Measurements from ENCODE around the gene TPD52L2. TPM values are rescaled to one million over a fixed set of nuclear protein-coding genes. Genes with fewer than 3 reads are reported as not detected.
"Not testable (repeated sequence)": the region's sequence is repeated elsewhere in the genome, so short reads cannot be mapped to it uniquely, and the experiment has no call there.

The TPD52L2 gene
- polyA plus RNA-seq, 3 donors: 85.7 to 102 (median 94.7) TPM

GRCh38 chr20:63876489-63877036 lies 11.5 kb downstream of the TPD52L2 start:
- no peak for DNase-seq

DNA sequence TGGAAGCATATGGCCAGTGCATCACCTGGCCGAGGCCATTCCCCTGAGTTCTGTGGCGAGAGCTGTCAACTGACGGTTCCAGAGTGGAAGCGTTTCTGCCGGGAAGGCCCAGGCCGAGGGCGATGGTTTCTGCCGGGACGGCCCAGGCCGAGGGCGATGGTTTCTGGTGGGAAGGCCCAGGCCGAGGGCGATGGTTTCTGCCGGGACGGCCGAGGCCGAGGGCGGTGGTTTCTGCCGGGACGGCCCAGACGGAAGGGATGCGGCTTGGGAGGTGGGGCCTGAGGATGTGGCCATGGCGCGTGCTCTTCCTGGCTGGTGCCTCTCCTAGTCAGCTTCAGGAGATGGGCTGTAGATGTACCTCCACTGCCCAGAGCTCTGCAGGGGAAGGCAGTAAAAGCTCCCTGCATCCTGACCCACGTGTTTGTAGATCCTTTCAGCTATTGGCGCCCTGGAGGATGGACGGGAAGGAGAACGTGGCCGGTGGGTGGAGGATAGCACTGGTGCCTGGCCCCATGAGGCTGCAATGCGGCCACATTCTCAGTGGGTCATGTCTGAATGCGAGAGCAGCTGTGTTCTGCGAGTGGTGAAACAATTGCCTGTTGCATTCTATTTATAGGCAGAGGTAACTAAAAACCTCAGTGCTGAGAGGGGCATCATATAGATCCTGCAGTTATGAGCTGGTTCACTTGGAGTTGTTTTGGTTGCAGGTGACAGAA lies 12.8 kb downstream of the TPD52L2 start:
- no peak for DNase-seq

DNA sequence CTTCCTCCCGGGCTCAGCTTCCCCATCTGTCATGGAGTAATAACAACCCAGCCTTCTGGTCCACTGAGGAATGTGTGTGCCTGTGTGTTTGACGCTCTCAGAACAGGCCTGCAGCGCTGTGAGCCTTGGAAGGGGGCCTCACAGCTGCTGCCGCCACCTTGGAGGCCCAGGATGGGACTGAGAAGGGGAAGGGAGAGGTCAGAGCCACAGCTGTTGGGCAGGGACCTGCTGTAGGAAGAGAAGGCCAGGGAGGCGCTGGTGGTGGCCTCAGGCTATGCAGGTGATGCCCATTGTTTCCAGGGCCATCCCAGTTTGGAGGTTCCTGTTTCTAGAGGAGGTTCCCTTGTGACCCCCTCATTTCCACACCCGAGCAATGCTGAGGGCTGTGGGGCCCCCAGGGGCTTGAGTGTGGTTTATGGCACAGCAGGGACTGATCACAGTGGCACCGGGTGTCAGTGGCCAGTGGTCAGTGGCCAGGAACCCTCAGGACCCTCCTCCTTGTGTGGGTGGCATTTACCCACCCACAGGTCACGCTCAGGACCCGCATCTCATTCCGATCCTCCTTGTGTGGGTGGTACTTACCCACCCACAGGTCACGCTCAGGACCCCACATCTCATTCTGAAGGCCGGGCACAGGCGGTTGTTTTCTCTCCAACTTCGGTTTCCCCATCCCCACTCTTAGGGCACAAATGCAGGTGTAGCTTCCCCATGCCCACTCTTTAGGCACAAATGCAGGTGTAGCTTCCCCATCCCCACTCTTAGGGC lies 14.0 kb downstream of the TPD52L2 start:
- DNase-seq: no peak

DNA sequence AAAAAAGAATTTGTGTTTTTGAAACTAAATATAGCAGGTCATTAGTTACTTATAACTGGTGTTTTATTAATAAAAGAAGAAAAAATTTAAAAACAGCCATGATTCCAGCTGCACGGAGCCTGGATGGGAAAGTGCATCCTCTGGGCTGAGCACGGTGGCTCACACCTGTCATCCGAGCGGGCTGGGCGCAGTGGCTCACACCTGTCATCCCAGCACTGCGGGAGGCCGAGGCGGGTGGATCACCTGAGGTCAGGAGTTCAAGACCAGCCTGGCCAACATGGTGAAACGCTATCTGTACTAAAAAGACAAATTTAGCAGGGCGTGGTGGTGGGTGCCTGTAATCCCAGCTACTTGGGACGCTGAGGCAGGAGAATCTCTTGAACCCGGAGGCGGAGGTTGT lies 15.8 kb downstream of the TPD52L2 start:
- not testable (repeated sequence) for DNase-seq

GRCh38 chr20:63881451-63882226 lies 16.6 kb downstream of the TPD52L2 start:
- DNase-seq: no peak

DNA sequence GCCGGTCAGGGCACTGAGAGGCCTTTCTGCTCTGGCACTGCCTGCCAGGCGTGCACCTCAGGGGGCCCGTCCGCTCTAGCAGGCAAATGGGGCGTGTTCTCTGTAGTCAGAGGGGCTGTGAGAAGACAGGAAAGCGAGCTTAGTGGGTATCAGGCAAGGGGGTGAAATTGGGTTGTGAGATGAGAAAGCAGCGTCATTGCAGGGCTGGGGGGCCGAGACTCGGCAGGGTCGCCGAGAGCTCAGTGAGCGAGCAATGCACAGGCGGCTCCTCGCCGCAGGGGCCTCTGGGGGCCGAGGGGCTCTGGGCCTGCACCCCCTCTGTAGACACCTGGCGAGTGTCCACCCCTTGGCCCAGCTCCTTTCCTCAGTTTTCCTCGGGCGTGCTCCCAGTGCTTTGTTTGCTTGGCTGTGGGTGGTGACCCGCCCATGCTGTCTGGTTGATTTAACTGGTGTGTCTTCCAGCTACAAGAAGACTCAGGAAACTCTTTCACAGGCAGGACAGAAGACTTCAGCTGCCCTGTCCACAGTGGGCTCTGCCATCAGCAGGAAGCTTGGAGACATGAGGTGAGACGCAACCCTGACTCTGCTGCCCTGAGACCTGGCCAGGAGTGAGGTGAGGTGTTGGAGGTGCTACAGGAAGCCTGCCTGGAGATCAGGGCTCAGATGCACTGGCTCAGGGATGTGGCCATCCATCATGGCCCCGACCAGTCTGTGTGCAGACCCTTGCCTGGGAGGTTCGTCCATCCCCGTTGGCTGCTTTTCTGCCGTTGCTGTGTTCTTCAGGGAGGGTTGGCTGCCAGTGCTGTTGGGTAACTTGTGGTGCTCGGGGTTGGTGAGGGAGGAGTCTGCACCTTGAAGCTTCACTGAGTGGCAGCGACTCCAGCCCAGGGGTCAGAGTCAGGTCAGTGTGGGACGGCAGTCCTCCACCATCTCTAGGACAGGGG lies 17.5 kb downstream of the TPD52L2 start:
- no peak for DNase-seq

DNA sequence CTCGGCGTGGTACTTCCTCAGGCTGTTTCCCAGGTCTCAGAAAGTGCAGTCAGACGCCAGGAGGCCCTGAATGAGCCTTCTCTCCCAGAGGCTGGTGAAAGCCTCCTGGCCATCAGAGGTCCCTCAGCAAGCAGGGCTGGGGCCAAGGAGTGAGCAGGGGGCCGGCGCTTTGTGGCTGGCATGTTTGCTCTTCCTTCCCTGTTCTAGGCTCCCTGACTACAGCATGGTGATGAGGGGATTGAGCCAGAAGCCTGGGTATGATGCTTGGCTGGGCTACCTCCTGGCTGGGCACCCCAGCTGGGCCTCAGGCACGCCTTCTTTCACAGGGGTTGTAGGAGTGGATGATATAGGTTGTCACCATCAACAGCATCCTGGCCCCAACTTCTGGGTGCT lies 18.1 kb downstream of the TPD52L2 start:
- DNase-seq: no peak

DNA sequence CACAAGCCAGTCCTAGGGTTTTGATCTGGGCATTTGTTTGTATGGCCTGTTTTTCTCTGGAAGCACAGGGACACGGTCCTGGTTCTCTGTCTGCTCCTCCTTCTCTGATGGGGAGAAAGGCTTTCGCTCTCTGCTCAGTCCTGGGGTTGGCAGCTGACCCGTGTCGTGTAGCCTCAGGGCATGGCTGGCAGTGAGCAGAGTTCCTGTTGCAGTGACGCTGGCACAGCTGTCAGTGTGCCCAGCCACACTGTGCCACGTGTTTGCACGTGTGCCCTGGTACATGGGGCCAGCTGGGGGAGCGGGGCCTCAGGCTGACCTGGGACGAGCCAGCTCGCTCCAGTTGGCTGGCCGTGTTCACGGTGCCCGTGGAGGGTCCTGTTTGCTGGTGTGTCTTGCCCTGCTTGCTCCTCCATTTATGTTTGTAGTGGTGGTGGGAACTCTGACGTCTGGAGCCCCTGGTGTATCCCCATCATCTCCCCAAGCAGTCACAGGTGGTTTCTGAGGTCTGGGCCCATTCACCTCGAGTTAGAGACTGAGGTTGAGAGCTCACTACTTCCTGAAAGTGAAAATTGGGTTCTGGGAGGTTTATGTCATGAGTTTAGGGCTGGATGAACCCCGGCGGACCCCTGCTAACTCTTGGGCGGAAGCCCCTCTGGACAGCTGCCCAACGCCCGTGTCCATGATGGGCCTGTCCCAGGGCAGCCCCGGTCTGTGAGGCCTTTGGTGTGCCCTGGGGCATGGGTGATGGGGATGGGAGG lies 19.6 kb downstream of the TPD52L2 start:
- DNase-seq: no peak

DNA sequence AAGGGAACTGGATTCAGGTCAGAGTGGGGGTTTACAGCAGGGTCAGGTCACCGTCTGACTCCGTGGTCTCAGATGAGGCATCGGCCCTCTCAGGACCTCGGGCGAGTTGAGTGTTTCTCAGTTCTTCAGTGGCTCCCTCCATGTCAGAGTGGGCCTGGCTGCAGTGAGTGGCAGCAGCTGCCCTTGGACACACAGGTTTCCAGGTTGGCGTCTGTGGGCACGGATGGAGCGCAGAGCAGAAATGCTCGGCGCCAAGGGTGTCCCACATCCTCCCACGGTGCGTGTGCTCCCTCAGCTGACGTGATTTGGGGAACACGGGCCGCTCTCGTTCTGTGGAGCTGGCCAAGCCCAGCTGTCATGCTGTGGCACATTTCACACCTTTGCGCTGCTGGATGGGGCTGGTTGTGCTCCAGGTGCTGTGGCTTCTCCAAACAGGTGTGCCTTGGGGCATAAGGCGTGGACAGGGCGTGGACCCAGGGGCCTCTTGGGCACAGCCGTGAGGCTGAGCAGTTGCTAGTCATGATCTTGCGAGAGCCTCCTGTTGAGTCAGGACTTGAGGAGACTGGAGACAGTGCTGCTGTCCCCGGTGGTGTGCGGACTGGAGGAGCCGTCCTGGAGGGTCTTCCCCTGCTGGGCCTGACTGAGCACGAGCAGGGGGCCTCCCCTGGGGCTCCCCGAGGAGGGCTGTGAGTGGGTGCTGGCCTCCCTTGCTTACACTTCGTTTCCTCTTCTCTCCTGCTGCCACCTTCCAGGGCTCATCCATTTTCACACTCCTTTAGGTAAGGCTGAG lies 20.4 kb downstream of the TPD52L2 start:
- DNase-seq: no peak

GRCh38 chr20:63886054-63886419 lies 21.0 kb downstream of the TPD52L2 start:
- no peak for DNase-seq

GRCh38 chr20:63886921-63887320 lies 21.9 kb downstream of the TPD52L2 start:
- no peak for DNase-seq

DNA sequence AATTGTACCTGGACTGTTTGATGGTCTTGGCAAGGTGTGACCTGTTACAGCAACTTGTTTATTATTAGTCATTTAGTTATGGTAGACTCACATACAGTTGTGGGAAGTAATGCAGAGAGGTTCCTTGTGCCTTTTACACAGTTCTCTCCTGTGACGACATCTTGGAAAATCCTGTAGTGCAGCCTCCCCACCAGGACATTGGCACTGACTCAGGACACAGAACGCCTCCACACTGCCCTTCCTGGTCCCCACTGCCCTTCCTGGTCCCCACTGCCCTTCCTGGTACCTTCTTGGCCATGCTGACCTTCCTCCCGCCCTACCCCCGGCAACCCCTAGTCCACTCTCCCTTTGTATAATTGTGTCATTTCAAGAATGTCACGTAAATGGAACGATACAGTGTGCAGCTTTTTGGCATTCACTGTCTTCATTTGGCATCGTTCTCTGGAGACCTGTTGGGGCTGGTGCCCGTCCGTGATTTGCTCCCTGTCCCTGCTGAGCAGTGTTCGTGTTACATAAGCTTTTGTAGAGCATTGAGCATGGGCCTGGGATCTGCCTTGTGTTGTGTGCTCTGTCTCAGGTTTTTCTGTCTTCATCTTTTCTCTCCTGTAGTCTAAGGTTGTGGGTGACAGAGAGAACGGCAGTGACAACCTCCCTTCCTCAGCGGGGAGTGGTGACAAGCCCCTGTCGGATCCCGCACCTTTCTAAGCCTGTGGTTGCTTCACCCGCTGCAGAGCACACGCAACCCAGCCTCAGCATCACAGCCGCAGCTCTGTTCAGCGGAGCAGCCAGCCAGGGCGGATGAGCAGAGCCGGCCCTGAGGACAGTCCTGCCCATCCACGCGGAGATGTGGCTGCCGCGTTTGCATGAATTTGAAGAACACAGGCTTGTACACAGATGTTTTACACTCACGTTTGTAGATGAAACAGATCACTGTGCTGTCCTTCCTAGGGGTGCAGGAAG lies 24.5 kb downstream of the TPD52L2 start:
- DNase-seq: no peak

GRCh38 chr20:63890201-63890576 lies 25.1 kb downstream of the TPD52L2 start:
- DNase-seq: no peak

- DNase-seq: no peak
Measured at GRCh38 chr20:63890616-63891015, 25.5 kb downstream of the TPD52L2 start.

DNA sequence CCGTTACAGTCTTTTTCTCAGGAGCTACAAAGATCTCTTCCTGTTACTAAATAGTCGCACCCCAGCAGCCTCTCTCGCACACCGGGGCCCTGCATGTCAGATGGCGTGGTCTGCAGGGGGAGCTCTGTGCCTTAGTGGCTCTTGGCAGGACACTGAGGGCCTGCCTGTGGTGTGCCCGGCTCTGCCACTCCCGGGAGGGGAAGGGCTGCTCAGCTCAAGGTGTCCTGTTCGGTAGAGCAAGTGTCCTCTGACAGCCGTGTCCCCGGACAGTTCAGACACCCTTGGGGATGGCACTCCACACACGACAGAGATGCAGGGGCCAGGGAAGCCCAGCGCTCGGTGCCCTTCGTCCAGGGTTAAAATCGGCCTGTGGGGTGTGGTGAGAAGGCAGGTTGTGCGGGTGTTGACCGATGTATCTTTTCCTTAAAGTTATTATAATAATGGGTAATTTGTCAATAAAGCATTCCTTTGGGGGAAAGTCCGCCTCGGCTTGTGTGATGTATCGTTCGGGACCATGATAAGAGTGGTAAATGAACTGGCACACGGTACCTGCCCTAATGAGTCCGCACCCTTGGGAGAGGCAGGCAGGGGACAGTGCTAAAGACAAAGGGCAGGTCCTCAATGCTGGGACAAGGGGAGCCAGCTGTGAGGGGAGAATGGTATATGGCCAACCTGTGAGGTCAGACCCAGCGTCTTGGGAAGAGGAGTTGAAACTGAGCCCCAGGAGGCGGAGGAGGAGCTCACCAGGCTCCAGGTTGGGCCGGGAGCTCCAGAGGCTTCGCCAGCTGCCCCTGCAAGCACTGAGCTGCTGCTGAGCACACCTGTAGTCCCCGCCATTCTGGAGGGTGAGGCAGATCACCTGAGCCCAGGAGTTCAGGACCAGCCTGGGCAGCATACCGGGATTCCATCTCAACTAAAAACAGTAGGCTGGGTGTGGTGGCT lies 26.3 kb downstream of the TPD52L2 start:
- no peak for DNase-seq

- no peak for DNase-seq
Measured at GRCh38 chr20:63892402-63892801, 27.3 kb downstream of the TPD52L2 start.

DNA sequence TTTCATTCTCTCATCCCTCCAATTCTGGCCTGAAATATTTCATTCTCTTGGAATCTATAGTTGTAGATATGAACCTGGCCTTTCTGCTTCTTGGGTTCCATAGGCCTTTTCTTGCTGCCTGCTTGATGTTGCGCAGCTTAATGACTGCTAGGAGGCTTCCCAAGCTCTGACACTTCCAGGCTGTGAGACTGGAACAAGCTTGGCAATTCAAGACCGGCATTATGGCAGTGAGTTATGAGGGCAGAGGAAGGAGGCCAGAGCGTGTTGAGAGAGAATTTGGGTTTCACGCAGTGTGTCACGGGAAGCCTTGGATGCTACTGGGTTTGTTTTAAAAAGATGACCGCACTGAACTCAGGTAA lies 28.9 kb downstream of the TPD52L2 start:
- no peak for DNase-seq

Measured in renal pelvis (tissue), 4 donors.